NCI-H748 (cell line): Measurements from ENCODE around the gene LALBA.
"Not testable (repeated sequence)": the region's sequence is repeated elsewhere in the genome, so short reads cannot be mapped to it uniquely, and the experiment has no call there.

Source experiments
- DNase-seq: peaks from one replicate; lab custom pipeline; 2025; ENCODE audit not compliant: unreplicated experiment; lab: John Stamatoyannopoulos, UW

The LALBA gene

DNA sequence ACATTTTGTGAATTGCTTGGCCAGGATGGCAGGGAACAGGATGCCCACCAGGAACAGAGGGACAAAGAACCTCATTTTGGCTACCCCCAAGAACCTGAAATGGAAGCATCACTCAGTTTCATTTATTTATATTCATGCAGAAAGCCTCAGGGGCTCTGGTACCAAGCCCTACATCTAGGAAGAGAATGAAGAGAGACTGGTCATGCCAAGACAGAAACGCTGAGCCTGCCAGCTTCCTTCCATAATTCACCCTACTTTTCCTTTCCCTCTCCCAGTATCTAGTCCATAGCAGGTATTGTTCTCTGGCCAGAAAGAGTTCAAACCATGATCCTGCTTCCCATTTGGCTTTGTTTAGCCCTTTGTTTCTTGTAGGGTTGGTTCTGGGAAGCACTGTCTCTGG is at the start of gene LALBA:
Gene LALBA, minus strand, starts transcription at position 101 of the 400 bp plus-strand sequence. Its CDS starts 26 bp downstream, at position 75.
- DNase-seq, result no peak

DNA sequence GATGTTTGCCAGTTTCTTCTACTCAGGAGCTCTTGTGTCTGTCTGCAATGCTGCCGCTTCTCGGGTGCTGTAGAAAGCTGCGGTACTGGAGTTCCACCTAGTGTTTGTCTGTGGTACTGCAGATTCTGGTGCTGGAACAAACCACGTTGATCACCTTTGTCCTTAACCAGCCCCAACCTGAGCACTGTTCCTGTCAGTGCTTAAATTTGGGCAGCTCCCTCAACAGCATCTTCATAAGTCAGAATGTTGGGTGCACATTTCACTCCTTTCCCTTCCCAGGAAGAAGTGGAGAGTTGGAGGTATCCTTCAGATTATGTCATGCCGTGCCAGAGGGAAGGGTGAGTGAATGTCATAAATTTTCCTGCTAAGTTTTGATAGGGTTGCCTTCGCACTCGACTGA is 48.7 kb upstream of the LALBA start:
- peak; percentile 71 for DNase-seq

DNA sequence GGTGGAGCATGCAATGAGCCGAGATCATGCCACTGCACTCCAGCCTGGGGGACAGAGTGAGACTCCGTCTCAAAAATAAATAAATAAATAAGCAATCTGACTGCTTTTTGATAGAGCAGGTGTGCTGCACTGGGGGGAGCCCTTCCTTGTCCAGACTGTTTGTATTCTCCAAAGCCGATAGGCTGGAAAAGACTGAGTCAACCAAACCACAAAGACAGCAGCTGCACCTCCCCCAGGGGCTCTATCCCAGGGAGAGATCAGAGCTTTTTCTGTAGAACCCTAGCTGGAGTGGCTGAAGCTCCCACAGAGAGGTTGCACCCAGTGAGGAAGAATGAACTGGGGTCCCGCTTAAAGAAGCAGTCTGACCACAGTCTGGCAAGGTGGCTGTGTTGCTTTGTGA is 45.8 kb upstream of the LALBA start:
- peak; percentile 11 for DNase-seq

DNA sequence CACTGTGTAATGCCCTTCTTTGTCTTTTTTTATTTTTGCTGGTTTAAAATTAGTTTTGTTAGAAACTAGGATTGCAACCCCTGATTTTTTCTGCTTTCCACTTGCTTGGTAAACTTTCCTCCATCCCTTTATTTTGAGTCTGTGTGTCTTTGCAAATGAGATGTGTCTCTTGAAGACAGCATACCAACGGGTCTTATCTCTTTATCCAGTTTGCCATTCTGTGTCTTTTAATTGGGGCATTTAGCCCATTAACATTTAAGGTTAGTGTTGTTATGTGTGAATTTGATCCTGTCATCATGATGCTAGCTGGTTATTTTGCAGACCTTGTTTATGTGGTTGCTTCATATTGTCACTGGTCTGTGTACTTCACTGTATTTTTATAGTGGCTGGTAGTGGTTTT is 43.5 kb upstream of the LALBA start:
- DNase-seq, result no peak

DNA sequence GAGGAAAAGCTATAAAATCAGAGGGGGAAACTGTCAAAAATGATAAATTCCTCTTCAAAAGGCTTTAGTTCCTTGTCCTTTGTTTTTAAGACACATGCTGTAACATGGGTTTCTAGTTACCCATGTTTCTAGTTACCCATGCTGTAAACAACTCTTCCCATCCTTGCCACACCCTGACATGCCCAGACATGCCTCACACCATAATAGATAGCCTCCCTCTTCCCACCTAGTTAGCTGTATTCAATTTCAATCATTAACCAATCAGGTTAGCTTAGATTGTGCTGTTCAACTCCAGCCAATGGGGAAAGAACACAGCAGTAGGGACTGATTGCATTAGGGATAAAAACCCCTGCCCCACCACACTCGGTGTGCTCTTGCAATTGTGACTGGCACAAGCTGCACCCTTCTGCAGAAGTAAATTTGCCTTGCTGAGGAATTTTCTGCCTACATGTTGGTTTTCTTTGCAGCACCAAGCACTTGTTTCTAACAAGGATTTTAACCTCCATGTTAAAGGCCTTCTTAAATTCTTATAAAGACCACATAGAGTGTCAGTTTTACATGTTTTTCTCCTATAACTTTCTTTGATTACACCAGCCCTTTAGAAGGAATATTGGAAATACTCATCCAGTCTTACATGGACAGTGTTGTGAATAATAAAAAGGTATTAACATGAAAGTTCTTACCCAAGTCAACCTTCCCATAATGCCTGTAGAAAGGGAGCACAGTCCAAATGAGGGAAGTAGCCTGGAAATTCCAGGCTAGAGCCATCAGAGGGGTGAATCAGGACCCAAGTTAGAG is 32.5 kb upstream of the LALBA start:
- DNase-seq, result peak; percentile 82

DNA sequence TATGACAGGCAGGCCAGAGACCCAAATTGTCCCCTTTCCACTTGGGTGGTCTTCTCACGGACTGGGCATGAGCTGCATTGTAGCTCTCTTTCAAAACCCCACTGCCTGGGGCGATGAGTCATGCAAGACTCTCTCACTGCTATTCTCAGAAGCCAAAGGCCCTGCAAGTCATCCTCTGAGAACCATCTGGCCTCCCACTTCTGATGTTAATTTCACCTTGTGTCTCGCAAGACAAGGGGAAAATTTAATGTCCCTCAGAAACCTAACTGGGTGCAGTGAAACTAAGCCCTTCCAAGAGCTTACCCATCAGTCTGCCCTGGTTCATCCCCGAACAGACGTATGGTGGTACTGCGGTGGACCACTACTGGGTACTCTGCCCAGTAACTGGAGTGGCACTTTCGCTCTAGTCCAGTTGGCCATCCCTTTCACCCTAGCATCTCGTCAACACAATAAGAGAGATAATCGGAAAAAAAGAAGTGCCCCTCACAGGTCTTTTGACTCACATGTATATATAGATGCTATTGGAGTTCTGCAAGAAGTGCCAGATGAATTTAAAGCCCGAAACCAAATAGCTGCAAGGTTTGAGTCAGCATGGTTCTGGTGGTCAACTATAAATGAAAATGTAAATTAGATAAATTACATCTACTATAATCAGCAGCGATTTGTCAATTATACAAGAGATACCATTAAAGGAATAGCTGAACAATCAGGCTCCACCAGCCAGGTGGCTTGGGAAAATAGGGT is 31.3 kb upstream of the LALBA start:
- DNase-seq, result no peak

DNA sequence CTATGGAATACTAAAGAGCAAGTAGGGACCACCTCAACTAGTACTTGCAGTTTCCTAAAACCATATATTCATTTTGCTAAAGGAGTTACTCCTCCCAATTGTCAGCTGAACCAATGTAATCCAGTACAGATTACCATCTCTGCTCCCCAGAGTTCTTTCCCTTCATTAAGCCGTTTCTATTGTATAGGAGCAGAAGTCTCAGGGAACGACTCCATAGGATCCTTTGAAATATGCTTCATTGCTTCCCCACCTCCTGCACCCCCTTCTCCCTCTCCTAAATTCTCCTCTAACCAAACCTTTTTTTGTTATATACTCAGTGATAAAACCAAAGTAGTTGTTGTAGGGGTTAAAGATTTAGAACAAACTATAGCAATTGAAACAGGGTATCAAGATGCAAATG is 30.7 kb upstream of the LALBA start:
- no peak for DNase-seq

DNA sequence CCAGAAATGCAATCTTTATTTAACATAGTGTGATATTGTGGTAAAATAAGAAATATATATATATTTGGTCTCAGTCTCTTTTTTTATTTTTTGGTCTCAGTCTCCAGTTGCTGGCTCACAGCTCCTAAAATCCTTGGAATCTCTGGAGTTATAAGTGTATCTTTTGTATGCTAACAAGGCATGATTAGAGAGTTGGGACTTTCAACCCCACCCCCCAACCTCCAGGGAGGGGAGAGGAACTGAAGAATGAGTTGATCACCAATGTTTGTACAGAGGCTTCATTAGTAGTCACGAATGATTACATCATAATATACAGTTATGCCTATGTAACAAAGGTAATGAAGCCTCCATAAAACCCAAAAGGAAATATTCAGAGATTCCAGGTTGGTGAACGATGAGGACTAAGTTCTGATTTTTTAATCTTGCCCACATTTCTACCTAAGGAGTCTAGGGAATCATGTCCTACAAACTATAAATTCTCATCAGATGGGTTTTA is 22.8 kb upstream of the LALBA start:
- DNase-seq, result no peak

DNA sequence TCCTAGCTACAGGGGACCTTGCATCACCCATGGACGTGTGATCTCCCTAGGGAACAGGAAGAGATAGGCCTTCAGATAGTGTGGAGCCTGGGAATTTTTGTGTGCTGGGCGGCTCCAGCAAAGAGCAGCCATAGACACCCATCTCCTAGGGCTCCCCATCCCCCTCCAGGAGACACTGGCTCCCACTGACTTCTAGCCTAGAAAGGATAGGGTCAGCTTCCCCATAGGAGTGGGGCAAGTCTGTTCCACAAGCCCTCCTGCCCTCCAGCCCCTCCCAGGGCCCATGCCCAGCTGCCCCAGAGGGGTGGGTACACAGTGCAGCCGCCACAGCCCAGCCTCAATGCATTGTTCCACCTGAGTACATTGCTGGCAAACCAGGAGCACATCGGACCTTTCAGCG is 16.5 kb upstream of the LALBA start:
- DNase-seq, result no peak

DNA sequence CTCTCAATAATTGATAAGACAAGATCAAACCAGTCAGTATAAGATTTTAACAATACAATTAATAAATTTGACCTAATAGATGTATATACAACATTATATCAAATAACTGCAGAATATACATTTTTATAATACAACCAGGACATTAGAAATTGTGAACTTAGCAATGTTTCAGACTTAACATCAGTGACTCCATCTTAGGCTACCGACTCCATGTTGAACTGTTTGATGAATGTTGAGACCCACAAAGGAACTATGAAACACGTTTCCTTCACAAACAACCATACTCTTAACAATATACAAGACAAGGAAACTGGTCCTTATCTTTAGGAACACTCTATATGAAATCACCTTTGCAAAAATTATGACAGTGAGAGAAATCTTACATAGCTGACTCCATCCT is 13.9 kb upstream of the LALBA start:
- DNase-seq, result no peak

DNA sequence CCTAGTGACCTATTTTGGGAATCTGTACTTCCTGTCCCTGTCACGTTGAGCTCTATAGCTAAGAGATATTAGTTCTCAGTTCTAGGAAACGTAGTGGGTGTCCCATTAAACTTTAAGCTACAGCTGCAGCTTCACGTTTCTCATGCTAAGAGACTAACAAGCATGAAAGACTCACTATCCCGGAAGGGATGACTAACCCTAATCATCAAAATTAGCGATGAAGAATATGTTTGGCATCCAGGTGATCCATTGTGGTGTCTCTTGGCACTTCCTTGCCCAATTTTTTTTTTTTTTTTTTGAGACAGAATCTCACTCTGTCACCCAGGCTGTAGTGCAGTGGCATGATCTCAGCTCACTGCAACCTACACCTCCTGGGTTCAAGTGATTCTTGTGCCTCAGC is 11.0 kb upstream of the LALBA start:
- no peak for DNase-seq

DNA sequence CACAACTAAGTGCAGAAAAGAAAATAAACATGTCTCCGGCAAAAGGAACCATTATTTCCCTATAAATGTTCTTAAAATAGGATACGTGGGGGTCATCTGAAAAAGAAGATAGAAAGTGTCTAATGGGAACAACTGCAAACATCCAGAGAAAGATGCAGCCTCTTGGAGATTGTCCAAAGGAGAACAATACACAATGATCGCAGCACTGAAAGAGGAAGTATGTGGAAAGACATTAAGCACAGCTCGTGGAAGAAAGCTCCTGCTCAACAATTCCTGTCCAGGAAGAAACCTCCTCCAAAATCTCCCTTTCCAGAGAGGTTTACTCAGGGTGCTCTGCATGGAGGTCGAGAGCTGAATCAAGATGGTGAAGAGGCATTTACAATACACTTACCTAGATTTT is 2.5 kb upstream of the LALBA start:
- no peak for DNase-seq

DNA sequence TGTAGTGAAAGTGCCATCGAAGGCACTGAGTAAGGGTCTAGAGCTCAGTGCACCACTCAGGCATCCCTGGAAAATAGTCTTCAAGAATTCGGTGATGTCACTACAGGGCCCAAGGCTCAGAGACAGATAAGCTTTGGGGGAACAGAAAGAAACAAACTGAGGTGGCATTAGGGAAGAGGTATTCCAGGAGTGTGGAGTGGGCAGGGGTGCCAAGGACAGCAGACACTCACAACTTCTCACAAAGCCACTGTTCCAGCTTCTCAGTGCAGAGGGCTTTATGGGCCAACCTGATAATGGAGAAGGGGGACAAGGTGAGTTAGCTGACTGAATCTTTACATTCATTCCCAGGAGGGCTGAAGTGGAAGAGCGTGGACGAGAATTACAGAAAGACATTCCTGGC is 2.1 kb downstream of the LALBA start:
- DNase-seq, result no peak

DNA sequence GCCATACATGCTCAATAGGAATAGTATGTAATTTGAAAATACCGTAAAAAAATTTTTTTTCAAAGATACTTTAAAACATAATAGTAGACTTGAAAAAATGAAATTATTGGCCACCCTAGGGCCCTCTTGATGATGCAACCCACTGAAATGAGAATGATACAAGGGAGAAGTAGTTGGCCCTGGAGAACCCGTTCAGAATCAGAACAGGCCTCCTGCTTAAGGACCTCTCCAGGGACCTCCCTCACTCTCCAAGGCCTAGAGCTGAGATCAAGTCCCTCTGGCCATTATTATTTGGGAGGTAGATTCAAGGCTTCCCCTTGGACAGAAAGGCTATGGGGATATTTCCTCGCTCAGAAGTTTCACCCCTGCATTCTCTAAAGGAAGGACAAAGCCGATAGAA is 11.9 kb downstream of the LALBA start:
- DNase-seq, result no peak

DNA sequence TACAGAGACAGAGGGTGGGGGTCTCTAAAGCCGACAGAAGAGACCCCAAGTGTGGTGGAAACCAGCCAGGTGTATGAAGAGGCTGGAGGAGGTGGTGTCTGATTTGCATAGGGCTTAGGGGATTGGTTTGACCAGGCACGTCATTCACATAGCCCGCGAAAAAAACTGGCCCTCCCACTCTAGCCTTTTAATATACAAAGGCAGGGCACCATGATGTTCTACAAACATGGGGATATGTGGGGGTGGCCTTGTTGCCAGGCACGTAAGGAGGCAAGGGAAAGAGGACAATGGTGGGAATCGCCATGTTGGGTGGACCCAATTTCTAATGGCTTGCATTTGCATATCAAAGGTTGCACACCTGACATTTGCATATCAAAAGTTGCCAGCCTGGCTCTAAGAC is 13.2 kb downstream of the LALBA start:
- peak; percentile 8 for DNase-seq

DNA sequence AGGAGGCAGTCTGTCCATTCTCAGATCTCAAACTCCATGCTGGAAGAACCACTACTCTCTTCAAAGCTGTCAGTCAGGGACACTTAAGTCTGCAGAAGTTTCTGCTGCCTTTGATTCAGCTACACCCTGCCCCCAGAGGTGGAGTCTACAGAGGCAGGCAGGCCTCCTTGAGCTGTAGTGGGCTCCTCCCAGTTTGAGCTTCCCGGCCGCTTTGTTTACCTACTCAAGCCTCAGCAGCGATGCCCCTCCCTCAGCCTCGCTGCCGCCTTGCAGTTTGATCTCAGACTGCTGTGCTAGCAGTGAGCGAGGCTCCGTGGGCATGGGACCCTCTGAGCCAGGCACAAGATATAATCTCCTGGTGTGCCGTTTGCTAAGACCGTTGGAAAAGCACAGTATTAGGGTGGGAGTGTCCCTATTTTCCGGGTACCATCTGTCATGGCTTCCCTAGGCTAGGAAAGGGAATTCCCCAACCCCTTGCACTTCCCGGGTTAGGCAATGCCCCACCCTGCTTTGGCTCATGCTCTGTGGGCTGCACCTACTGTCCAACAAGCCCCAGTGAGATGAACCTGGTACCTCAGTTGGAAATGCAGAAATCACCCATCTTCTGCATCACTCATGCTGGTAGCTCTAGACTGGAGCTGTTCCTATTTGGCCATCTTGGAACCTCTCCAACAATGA is 16.0 kb downstream of the LALBA start:
- peak; percentile 60 for DNase-seq

DNA sequence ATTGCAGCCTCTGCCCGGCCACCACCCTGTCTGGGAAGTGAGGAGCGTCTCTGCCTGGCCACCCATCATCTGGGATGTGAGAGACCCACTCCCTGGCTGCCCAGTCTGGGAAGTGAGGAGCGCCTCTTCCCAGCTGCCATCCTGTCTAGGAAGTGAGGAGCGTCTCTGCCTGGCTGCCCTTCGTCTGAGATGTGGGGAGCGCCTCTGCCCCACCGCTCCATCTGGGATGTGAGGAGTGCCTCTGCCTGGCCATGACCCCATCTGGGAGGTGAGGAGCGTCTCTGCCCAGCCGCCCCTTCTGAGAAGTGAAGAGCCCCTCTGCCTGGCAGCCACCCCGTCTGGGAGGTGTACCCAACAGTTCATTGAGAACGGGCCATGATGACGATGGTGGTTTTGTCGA is 18.2 kb downstream of the LALBA start:
- not testable (repeated sequence) for DNase-seq

DNA sequence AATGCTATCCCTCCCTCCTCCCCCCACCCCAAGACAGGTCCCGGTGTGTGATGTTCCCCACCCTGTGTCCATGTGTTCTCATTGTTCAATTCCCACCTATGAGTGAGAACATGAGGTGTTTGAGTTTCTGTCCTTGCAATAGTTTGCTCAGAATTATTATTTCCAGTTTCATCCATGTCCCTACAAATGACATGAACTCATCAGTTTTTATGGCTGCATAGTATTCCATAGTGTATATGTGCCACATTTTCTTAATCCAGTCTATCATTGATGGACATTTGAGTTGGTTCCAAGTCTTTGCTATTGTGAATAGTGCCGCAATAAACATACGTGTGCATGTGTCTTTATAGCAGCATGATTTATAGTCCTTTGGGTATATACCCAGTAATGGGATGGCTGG is 22.8 kb downstream of the LALBA start:
- not testable (repeated sequence) for DNase-seq

DNA sequence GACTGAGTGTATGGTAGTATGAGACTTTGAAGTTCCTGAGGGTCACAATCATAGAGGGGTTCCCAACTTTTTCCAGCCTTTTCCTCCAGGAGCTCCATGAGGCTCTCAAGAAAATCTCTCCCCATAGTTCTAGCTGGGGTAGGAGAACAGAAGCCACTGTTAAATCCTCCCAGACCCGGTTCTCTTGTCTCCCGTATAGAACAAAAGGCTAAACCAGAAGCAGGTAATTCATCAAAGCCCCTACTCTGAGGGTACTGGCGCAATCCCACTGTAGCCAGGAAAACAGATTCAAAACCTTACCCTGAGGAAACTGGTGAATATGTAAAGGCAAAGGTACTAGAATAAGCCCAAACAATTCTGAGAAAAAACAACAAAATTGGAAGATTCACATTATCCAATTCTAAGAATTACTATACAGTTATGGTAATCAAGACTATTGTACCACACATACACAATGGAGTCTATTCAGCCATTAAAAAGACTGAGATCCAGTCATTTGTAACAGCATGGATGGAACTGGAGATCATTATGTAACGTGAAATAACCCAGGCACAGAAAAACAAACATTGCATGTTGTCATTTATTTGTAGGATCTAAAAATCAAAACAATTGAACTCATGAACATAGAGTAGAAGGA is 23.9 kb downstream of the LALBA start:
- no peak for DNase-seq

DNA sequence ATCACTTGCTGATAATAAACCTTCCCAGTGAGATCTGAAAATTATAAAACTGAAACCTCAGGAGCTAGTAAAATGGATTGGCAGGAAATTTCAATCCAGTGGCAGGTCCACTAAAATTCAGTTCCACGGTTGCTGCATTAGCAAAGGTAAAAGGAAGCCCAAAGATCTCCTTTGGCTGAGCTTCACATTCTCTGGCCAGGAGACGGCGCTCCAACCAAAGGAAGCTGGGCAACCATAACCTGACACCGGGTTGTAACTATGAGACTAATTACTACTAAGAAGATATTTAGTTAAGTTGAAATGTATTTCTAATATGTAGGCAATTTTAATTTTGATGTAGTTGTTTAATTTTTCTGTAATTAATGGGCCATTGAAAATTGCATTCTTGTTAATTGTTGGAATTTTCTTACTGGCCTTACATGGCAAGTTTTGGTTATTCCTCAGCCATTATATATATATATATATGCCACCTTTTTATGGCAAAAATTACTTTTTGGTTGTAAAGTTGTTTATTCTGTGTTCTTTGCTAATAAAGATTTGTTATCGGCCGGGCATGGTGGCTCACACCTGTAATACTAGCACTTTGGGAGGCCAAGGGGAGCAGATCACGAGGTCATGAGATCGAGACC is 27.4 kb downstream of the LALBA start:
- DNase-seq, result peak; percentile 55

DNA sequence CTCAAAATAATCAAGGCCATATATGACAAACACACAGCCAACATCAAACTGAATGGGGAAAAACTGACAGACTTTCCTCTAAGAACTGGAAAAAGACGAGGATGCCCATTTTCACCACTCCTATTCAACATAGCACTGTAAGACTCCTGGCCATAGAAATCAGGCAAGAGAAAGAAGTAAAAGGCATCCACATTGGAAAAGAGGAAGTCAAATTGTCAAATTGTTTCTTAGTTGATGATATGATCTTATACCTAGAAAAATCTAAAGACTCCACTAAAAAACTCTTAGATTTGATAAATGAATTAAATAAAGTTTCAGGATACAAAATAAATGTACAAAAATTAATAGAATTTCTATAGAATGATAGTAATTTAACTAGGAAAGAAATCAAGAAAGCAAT is 33.2 kb downstream of the LALBA start:
- no peak for DNase-seq
